NCI-H1694 (cell line): ENCODE results near the gene EEPD1.

ENCODE experiments used
- DNase-seq: peaks from one replicate; lab custom pipeline; 2025; lab: John Stamatoyannopoulos, UW

Gene EEPD1

GRCh38 chr7:36154255-36155212 is 1.5 kb downstream of the EEPD1 start:
- DNase-seq: no peak

DNA sequence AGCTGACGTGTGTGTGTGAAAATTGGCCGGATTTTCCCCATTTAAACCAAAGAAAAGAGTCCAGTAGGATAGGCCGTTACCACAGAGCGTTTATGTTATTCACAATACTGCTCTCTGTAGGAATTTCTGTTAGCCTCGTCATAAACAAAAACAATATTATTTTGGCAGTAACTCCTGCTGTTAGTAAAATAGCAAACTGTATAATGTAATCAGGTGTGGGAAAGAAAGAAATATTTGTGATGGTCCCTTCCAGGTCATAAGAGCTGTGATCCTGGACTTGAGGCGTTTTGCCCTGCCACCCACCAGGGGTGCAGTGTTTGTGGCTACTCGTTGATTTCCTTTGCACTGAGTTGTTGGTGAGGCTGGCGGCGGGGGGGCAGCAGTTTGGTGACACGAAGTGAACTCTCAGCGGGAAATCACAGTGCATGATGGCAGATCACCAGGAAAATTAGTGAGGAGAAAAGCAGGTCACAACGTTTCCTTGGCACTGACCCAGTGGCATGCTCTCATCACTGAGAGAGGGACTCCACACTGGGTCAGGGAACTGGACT is 2.8 kb downstream of the EEPD1 start:
- DNase-seq: no peak

GRCh38 chr7:36157527-36158320 is 4.7 kb downstream of the EEPD1 start:
- DNase-seq: no peak

- no peak for DNase-seq
Measured at GRCh38 chr7:36158321-36158605, 5.2 kb downstream of the EEPD1 start.

GRCh38 chr7:36159618-36160017 is 6.6 kb downstream of the EEPD1 start:
- DNase-seq: no peak

DNA sequence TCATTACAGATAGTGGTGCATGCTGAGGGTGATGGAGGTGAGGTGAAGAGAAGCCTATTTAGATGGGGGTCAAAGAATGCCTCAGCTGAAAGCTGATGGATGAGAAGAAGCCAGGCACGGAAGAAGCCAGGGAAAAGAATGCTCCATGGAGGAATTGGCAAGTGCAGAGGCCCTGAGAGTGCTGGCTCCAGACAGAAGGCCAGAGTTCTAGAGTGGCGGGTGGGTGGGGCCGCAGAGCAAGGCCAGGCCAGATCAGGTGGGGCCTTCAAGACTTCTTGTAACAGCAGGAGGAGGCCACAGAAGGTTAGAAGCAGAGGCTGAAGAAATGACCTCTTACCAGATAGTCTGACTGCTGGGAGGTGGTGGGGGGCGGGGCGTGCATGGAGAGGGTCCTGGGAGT is 7.3 kb downstream of the EEPD1 start:
- DNase-seq: no peak

- DNase-seq: no peak
Measured at GRCh38 chr7:36161996-36162395, 8.9 kb downstream of the EEPD1 start.

- DNase-seq: no peak
Measured at GRCh38 chr7:36165059-36165458, 12.0 kb downstream of the EEPD1 start.

- DNase-seq: no peak
Measured at GRCh38 chr7:36165802-36166201, 12.7 kb downstream of the EEPD1 start.

DNA sequence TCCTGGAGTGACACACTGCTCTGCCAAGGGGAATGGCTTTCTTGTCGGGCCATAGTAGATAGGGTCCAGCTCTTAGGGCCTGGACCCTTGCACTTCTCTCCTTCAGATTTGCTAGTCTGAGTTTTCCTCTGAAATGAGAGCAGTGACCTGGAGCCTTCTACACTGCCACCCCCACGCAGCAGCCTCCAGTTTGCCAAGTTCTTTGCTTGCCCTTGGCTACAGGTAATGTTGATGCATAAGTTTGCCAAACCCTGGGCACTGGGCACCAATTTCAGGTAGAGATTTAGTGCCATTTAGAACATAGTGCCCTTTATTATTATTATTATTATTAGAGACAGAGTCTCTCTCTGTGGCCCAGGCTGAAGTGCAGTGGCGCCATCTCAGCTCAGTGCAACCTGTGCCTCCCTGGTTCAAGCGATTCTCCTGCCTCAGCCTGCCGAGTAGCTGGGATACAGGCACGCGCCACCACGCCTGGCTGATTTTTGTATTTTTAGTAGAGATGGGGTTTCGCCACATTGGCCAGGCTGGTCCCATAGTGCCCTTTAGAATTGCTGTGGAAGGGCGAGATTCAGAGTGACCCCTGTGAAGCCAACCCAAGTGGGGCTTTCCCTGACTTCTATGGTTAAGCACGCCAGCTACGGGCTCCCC is 14.5 kb downstream of the EEPD1 start:
- no peak for DNase-seq

GRCh38 chr7:36171503-36171902 is 18.4 kb downstream of the EEPD1 start:
- DNase-seq: no peak

GRCh38 chr7:36175886-36176285 is 22.8 kb downstream of the EEPD1 start:
- no peak for DNase-seq

DNA sequence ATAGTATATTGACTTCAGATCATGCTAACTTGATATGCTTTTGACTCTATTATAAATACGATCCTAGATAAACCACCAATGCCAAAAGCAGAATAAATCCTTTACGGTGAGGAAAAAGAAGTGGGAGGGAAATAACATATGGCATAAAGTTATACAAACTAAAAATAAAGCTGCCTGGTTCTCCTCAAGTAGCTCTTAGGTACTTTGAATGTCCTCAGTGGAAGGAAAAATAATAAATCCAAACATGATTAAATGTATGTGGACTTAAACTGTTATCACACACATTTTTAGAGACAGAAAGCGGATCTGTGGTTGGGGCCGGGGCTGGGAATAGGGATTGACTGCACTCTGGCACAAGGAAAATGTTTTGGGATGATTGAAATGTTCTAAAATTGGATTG is 23.6 kb downstream of the EEPD1 start:
- no peak for DNase-seq

DNA sequence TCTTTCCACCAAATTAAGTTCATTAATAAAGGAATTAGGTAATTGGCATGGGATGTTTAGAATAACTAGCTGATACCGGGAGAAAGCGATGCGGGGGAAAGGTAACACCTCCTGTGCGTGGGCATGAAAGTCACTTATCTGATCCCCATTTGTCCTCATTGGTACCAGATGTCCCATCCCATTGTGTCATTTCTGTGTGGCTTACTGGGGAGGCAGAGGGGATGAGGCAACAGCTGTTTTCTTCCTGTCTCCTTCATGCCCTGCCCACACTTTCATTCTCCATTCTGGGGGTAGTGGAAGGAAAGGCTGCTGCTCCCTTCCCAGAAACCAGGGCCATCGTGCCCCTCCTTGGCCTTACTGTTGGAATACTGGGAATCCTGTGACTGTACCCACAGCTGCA is 27.1 kb downstream of the EEPD1 start:
- no peak for DNase-seq

DNA sequence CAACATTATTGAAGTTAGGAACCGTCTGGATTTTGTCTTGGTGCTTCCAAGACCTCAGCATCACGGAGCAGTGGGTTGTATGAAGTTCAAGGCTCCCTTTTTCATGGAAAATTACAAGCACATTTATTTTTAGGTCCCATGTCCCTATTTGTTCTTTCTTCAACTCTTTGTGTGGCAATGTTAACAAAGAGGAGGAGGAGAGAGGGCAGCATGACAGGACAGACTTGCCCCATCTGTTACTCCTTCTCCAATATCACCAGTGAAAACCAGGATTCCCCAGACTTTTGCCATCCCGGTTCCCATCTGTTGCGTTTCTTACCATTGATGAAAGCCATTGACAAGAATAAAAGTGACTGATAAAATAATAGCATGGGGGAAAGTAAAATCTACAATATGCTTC is 28.6 kb downstream of the EEPD1 start:
- peak; percentile 70 for DNase-seq

DNA sequence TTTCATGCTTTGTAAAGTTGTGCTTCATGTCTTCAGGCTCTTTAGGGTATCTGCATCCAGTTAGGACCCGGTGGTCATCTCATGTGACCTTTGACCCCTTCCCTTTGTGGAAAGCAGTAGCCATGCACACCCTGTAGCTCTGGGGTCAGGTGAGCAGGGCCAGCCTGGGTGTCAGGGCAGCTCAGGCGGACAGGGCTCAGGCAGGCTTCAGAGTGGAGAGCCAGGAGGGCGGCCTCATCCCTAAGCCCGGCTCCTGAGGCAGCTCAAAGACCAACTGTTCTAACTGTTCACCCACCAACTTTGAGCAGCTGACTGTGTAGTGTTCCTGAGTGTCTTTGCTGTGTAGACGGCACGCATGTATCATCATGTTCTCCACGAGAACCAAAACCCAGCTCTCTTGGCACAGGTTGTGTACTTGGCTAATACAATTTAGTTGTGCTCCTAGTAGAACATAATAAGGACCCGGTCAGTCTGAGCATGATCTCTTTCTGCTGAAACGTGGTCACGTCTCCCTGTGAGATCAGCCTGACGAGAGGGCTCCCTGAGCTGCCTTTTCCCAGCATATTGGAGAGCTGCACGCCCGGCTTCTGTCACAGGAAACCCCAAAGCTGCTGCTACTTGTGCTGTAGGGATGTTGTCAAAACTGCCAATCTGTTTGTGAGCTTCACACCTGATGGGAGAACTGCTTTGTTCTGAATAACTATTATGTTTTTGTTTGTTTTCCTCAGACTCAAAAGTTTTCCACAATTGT is 30.0 kb downstream of the EEPD1 start:
- peak; percentile 67 for DNase-seq

DNA sequence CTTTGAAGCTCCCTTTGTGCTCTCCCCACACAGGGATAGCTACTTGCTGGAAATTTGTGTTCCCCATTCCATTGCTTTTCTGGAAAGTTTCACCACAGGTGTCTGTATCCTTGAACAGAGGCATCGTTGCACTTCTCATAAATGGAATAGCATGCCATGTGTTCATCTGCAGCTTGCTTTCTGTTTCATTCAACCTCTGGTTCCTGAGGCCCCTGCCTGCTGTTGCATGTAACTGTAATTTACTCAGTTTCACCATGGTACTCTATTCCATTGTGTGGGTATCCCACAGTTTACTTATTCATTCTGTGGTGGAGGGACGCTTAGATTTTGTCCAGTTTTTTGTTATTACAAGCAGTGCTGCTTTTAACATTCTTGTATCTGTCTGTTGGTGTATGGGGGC is 32.0 kb downstream of the EEPD1 start:
- peak; percentile 16 for DNase-seq

DNA sequence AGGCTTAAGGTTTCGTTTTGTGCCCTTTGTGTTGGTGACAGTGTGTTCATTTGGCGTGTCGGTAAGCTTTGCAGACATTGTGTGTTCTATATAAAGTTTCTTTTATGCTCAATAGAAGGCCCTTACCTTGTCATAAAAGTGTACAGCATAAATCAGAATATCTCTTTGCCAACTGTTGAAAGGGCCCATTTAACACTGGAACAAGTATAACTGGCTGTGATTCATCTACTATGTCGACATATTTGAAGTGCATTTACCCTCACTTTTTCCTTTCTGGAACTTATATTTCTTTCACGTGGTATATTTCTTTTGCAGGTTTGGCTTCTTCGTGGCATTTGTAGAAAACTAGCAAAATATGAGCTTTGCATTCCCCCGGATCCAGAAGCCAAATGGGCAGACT is 32.7 kb downstream of the EEPD1 start:
- DNase-seq: no peak

- DNase-seq: no peak
Measured at GRCh38 chr7:36186359-36187121, 33.5 kb downstream of the EEPD1 start.

DNA sequence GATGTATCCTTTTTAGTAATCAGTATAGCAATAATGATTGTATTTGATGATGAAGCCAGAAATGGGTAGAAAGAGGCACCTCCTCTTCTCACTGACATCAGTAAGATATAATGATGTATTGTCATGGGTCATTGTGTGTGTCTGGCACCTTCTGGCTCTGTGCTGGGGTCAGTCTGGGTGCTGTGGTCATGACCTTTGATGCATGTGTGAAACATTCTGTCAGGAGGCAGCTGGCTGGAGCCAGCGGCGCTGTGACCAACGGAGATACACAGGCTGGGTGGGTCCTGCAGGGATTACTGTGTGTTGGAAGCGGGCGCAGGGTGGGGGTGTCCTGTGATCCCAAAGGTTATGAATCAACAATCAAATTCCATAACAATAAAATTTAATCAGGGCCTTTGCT is 35.2 kb downstream of the EEPD1 start:
- no peak for DNase-seq

DNA sequence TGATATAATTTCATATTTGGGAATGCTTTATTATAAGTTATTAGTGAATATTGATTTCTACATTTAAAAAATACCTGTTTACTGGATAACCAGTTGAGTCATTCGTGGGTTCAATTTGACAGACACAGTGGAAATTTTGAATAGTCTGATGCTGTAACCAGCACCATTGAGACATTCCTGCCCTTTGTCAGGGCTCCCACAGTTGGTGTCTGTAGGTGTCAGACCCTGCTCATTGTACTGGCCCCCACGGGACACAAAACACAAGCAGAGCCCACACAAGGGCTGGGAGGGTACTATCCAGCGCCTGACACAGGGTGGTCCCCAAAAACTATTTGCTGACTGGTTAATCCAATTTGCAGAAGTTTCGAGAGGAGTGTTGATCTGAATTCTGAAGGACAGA is 35.9 kb downstream of the EEPD1 start:
- no peak for DNase-seq
